HepG2 (cell line): ENCODE data around the gene ARHGAP32. TPM values are rescaled to one million over a fixed set of nuclear protein-coding genes. Genes with fewer than 3 reads are reported as not detected.
A peak's percentile ranks its signal among the peaks of the same experiment; 100 is the strongest.

Experiments used
- ATAC-seq: fragments of 200-7000 bp; cut with Tn5 transposase; 3 replicates; pipeline ENCODE4 v1.9.1; 2020; ENCODE audit warnings: mild to moderate bottlenecking, moderate library complexity
- BruUV-seq: library from RNA; stranded (reverse); fragments of 400-500 nt; replicated peaks from 2 replicates; lab custom pipeline; 2021; lab: Mats Ljungman, UMichigan
- CTCF ChIA-PET: fragments of 300-600 bp; formaldehyde crosslinking; extraction: SDS; loops from one replicate; lab custom pipeline; 2021; ENCODE audit warnings: low total read pairs, inconsistent platforms, low intra/inter-chr PET ratio; lab: Yijun Ruan, JAX
- POLR2A ChIA-PET: fragments of 350-600 bp; sonication (Branson Sonifier 250); formaldehyde crosslinking; loops from one replicate; lab custom pipeline; 2020; ENCODE audit warnings: antibody characterized with exemption, inconsistent platforms; lab: Yijun Ruan, JAX
- DNase-seq: peaks from one replicate; pipeline ENCODE4 v3.0.0-alpha.2; 2015; ENCODE audit warnings: low spot score
- FAIRE-seq: peaks from 3 replicates; lab custom pipeline; 2011; peaks lifted over from hg19 to GRCh38; lab: Jason Lieb, UNC
- H2AFZ ChIP-seq: one replicate; pipeline ENCODE4 v1.6.1; 2011; ENCODE audit warnings: low read length, inconsistent platforms
- H3K27ac ChIP-seq: fragments of 300-600 bp; 3 replicates; pipeline ENCODE4 v1.8.0; 2011; ENCODE audit warnings: mixed run types, mild to moderate bottlenecking, mixed read lengths, low read length, inconsistent platforms; ENCODE audit not compliant: insufficient read depth; ENCODE audit errors: extremely low read length
- H3K27me3 ChIP-seq, 2 experiments: fragments of 200-600 bp in 1 of 2; 2 replicates in 1 of 2; 3 replicates in 1 of 2; pipeline versions ENCODE4 v1.6.0 to v1.8.0; 2011; ENCODE audit warnings: low read length in 2 of 2, mild to moderate bottlenecking in 2 of 2, moderate library complexity in 2 of 2, inconsistent platforms in 1 of 2; ENCODE audit not compliant: insufficient read depth in 2 of 2, control insufficient read depth in 1 of 2
- H3K36me3 ChIP-seq, 2 experiments: fragments of 200-600 bp in 1 of 2; replicated peaks in 1 of 2; 2 replicates in 1 of 2; 3 replicates in 1 of 2; pipeline versions ENCODE4 v1.5.1 to v1.8.0; 2011; ENCODE audit warnings: low read length in 2 of 2, inconsistent platforms in 1 of 2; ENCODE audit not compliant: insufficient read depth in 2 of 2, control insufficient read depth in 1 of 2
- H3K4me1 ChIP-seq: 2 replicates; pipeline ENCODE4 v1.5.1; 2012; ENCODE audit warnings: low read length, inconsistent platforms; ENCODE audit not compliant: insufficient read depth
- H3K4me2 ChIP-seq: 2 replicates; pipeline ENCODE4 v1.6.0; 2011; ENCODE audit warnings: low read depth, low read length, inconsistent platforms
- H3K4me3 ChIP-seq, 3 experiments: fragments of 200-600 bp in 1 of 3; sonication (generic), shearing (Covaris generic) in 1 of 3; replicated peaks in 1 of 3; 2 replicates each; pipeline ENCODE4 v1.5.1; 2011 to 2016; ENCODE audit warnings: low read length in 3 of 3, inconsistent platforms in 2 of 3, low read depth in 2 of 3, mild to moderate bottlenecking in 2 of 3, control low read depth in 1 of 3, mixed read lengths in 1 of 3; ENCODE audit not compliant: insufficient read depth in 1 of 3
- H3K79me2 ChIP-seq: one replicate; pipeline ENCODE4 v1.6.1; 2011; ENCODE audit warnings: low read length, inconsistent platforms; ENCODE audit not compliant: insufficient read depth
- H3K9ac ChIP-seq: 2 replicates; pipeline ENCODE4 v1.6.0; 2011; ENCODE audit warnings: mild to moderate bottlenecking, low read depth, low read length, inconsistent platforms; ENCODE audit not compliant: insufficient read depth
- H3K9me3 ChIP-seq: 2 replicates; pipeline ENCODE4 v1.5.1; 2012; ENCODE audit warnings: mild to moderate bottlenecking, low read length
- H4K20me1 ChIP-seq: 2 replicates; pipeline ENCODE4 v1.6.0; 2011; ENCODE audit warnings: inconsistent platforms, mild to moderate bottlenecking, low read length, moderate library complexity; ENCODE audit not compliant: insufficient read depth
- BHLHE40 ChIP-seq: IDR thresholded peaks from 2 replicates; pipeline ENCODE4 v1.6.1; 2011; ENCODE audit warnings: low read length, improper control_type of control experiment
- FLYWCH1 ChIP-seq: sonication (generic); formaldehyde crosslinking; IDR thresholded peaks from 2 replicates; pipeline ENCODE4 v1.8.1; 2023; ENCODE audit warnings: mild to moderate bottlenecking, missing genetic modification reagents
- FOSL2 ChIP-seq: sonication (generic); formaldehyde crosslinking; IDR thresholded peaks from 2 replicates; pipeline ENCODE4 v1.4.0; 2020; ENCODE audit warnings: missing genetic modification reagents
- FOXM1 ChIP-seq: sonication (generic); formaldehyde crosslinking; IDR thresholded peaks from 2 replicates; pipeline ENCODE4 v1.5.0; 2020; ENCODE audit warnings: missing genetic modification reagents
- GPN1 ChIP-seq: sonication (generic); formaldehyde crosslinking; IDR thresholded peaks from 2 replicates; pipeline ENCODE4 v1.5.1; 2020; ENCODE audit warnings: missing genetic modification reagents, borderline replicate concordance
- MBNL3 ChIP-seq: fragments of 250-450 bp; sonication (Bioruptor Pico); conservative IDR thresholded peaks from 2 replicates; pipeline ENCODE4 v1.8.0; 2022; ENCODE audit warnings: mild to moderate bottlenecking, inconsistent platforms
- NFYC ChIP-seq: IDR thresholded peaks from 2 replicates; pipeline ENCODE4 v1.6.1; 2016; ENCODE audit warnings: missing genetic modification reagents, missing compliant biosample characterization
- PRPF4 ChIP-seq: fragments of 200-400 bp; formaldehyde crosslinking; IDR thresholded peaks from 2 replicates; pipeline ENCODE4 v1.6.1; 2016; ENCODE audit warnings: low read length, low read depth; ENCODE audit not compliant: poor library complexity, severe bottlenecking
- SMAD9 ChIP-seq: sonication (generic); formaldehyde crosslinking; IDR thresholded peaks from 2 replicates; pipeline ENCODE4 v1.5.1; 2020; ENCODE audit warnings: mild to moderate bottlenecking, missing genetic modification reagents
- STAT5B ChIP-seq: sonication (generic); formaldehyde crosslinking; IDR thresholded peaks from 2 replicates; pipeline ENCODE4 v1.4.0; 2020; ENCODE audit warnings: missing genetic modification reagents
- TAF1 ChIP-seq: sonication (generic); formaldehyde crosslinking; IDR thresholded peaks from 2 replicates; pipeline ENCODE4 v1.4.0; 2020; ENCODE audit warnings: missing genetic modification reagents
- ZNF205 ChIP-seq: IDR thresholded peaks from 2 replicates; pipeline ENCODE4 v1.6.1; 2018; ENCODE audit warnings: missing biosample characterization, missing genetic modification reagents
- ZNF629 ChIP-seq: sonication (generic); formaldehyde crosslinking; conservative IDR thresholded peaks from 2 replicates; pipeline ENCODE4 v1.5.0; 2020; ENCODE audit warnings: missing genetic modification reagents
- ZSCAN25 ChIP-seq: sonication (generic); formaldehyde crosslinking; IDR thresholded peaks from 2 replicates; pipeline ENCODE4 v1.8.0; 2022; ENCODE audit warnings: mild to moderate bottlenecking, missing genetic modification reagents
- WGBS: methylation state at CpG from one replicate; pipeline ENCODE4 v1.1.6; 2017; ENCODE audit warnings: low lambda C conversion rate; 5-methylcytosine and 5-hydroxymethylcytosine counted together
- in situ Hi-C: cut with HindIII; loops from 2 replicates; pipeline ENCODE4 v1.10.0; 2017; ENCODE audit warnings: low pct_unique_long_range_greater_than_20kb; ENCODE audit not compliant: extremely low pct_ligation_motif_present
- intact Hi-C: fragments of 100-400 bp; cut with micrococcal nuclease; formaldehyde crosslinking; loops from one replicate; pipeline ENCODE4 v1.10.0; 2022; ENCODE audit not compliant: unreplicated experiment
- polyA plus RNA-seq, 8 experiments: library from polyadenylated mRNA; depleted of rRNA in 3 of 8; stranded (reverse) in 7 of 8; unstranded in 1 of 8; fragments of >200 nt; fragmentation: Illumina TruSeq in 4 of 8; extraction: Trizol in 4 of 8; gene quantifications; 2 replicates each; pipeline versions ENCODE4 v1.2.1 to v1.2.3, GENCODE V29; 2011 to 2016; ENCODE audit warnings: low read depth in 4 of 8, missing spikeins in 1 of 8, mixed read lengths in 1 of 8; ENCODE audit not compliant: insufficient read depth in 1 of 8
- total RNA-seq, 5 experiments: library from RNA; depleted of rRNA; stranded (reverse); fragments of >200 nt; fragmentation: Illumina TruSeq; extraction: Trizol; gene quantifications; 2 replicates each; pipeline ENCODE4 v1.2.3, GENCODE V29; 2016; ENCODE audit warnings: low read depth in 1 of 5

ARHGAP32 gene
- total and polyA plus RNA-seq, 2 of the 13 experiments (the other 11 are each of a cell fraction or from before 2014, with no cell fraction given), result 6.3 to 8.2 TPM

GRCh38 chr11:128939591-128939990 is 252.5 kb downstream of the ARHGAP32 start:
- TF ChIP-seq FLYWCH1 (no peak), FOXM1 (CRISPR knock-in tag) (no peak), FOSL2 (no peak), ZSCAN25 (CRISPR knock-in tag) (no peak), ZNF205 (CRISPR knock-in tag) (no peak), MBNL3 (CRISPR knock-in tag) (no peak)
- Histone ChIP-seq H4K20me1 (no peaks in the 10 kb centered on the region), H3K9me3 (no peaks in the 10 kb centered on the region), H3K27ac (no peak overlapping the region), H3K4me1 (no peaks in the 10 kb centered on the region), H3K4me3 (no peak overlapping the region), H3K4me2 (no peak overlapping the region), H3K79me2 (no peaks in the 10 kb centered on the region), H3K27me3 (peaks cover 14 to 70% of the 10 kb centered on the region in 2 experiments; a peak in 3 of 5 replicates), H3K36me3 (no peaks in the 10 kb centered on the region), H3K9ac (no peak overlapping the region), H2AFZ (no peak overlapping the region)
- ATAC-seq (no peak), DNase-seq (no peak), FAIRE-seq (no peak)
- WGBS, result 28% methylated on average over 8 of the region's 11 CpGs
- POLR2A ChIA-PET, result no interaction called here
- intact Hi-C loops, result no loop called here
- BruUV-seq, result no TSS peak
- CTCF ChIA-PET, result no interaction called here
- in situ Hi-C loops, result no loop called here

- Histone ChIP-seq H3K79me2 (no peaks in the 10 kb centered on the region), H3K27ac (no peak overlapping the region), H3K4me2 (no peak overlapping the region), H3K4me3 (no peak overlapping the region), H4K20me1 (no peaks in the 10 kb centered on the region), H3K36me3 (no peaks in the 10 kb centered on the region), H3K27me3 (peaks cover 14 to 69% of the 10 kb centered on the region in 2 experiments; a peak in 3 of 5 replicates), H3K4me1 (no peaks in the 10 kb centered on the region), H2AFZ (no peak overlapping the region), H3K9ac (no peak overlapping the region), H3K9me3 (no peaks in the 10 kb centered on the region)
- ATAC-seq (peak; percentile 58), FAIRE-seq (no peak), DNase-seq (no peak)
- WGBS, result 26% methylated on average over 13 of the region's 16 CpGs
- intact Hi-C loops (no loop called here), in situ Hi-C loops (no loop called here)
- no TSS peak for BruUV-seq
- TF ChIP-seq TAF1 (CRISPR knock-in tag) (no peak), BHLHE40 (no peak), PRPF4 (no peak), NFYC (CRISPR knock-in tag) (no peak), SMAD9 (CRISPR knock-in tag) (no peak), STAT5B (CRISPR knock-in tag) (no peak), GPN1 (no peak), ZNF629 (no peak)
- CTCF ChIA-PET, result no interaction called here
- POLR2A ChIA-PET, result no interaction called here
These were observed 253.8 kb downstream of the ARHGAP32 start for GRCh38 chr11:128938156-128938885.
